ENCODE data around the gene MBP. TPM values are rescaled to one million over a fixed set of nuclear protein-coding genes. Genes with fewer than 3 reads are reported as not detected.
A peak's percentile ranks its signal among the peaks of the same experiment; 100 is the strongest.

The MBP gene
- total RNA-seq, 1 donor from 2014 or later: 14.5 TPM

DNA sequence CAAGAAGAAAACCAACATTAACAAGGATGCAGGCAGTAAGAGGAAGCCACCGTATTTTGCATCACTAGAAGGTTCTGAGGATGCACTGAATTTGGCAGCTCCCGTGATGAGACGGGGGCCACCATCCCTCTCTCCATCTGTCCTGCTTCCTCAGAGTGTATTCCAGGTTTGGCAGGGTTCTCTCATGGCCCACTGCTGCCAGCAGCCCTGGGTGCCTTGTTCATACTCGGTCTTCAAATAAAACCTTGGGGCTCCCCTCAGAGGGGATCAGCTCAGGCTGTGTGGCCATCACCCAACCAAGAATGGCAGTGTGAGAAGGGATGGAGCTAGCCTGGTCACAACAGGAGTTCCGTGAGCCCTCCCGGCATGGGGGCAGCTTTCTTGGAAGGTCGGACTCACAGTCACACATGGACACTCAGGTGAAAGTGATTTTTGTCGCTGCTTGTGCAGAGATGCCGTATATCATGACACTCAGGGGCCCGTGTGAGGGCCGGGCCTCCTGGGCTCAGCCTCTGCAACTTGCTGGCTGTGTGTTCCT lies 12.8 kb upstream of the MBP start:
- Mint-ChIP-seq H3K27me3 (peaks cover 3% of the 10 kb centered on the region), H3K4me3 (no peak overlapping the region), H3K4me1 (ENCODE audit: unreplicated experiment) (peaks cover 8% of the 10 kb centered on the region), H3K36me3 (no peaks in the 10 kb centered on the region), H3K27ac (no peak overlapping the region), H3K9me3 (peaks cover 5% of the 10 kb centered on the region)
- no peak for TF ChIP-seq CTCF (conservative IDR thresholded peaks at IDR 0.05)
- no peak for DNase-seq (ENCODE audit: extremely low spot score, unreplicated experiment)

GRCh38 chr18:77144451-77145118 lies 12.0 kb upstream of the MBP start:
- Mint-ChIP-seq H3K9me3 (peaks cover 5% of the 10 kb centered on the region), H3K27ac (no peak overlapping the region), H3K36me3 (no peaks in the 10 kb centered on the region), H3K4me3 (no peak overlapping the region), H3K27me3 (peaks cover 4% of the 10 kb centered on the region), H3K4me1 (ENCODE audit: unreplicated experiment) (peaks cover 14% of the 10 kb centered on the region)
- TF ChIP-seq CTCF (conservative IDR thresholded peaks at IDR 0.05): no peak
- no peak for DNase-seq (ENCODE audit: extremely low spot score, unreplicated experiment)

DNA sequence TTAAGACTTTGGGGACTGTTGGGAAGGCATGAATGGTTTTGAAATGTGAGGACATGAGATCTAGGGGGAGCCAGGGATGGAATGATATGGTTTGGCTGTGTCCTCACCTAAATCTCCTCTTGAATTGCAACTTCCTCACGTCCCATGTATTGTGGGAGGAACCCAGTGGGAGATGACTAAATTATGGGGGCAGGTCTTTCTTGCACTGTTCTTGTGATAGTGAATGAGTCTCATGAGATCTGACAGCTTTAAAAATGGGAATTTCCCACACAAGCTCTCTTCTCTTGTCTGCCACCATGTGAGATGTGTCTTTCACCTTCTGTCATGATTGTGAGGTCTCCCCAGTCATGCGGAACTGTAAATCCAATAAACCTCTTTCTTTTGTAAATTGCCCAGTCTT lies 11.5 kb upstream of the MBP start:
- Mint-ChIP-seq H3K36me3 (no peaks in the 10 kb centered on the region), H3K9me3 (peaks cover 5% of the 10 kb centered on the region), H3K4me3 (no peak overlapping the region), H3K27me3 (peaks cover 5% of the 10 kb centered on the region), H3K4me1 (ENCODE audit: unreplicated experiment) (peaks cover 14% of the 10 kb centered on the region), H3K27ac (no peak overlapping the region)
- TF ChIP-seq CTCF (conservative IDR thresholded peaks at IDR 0.05): no peak
- no peak for DNase-seq (ENCODE audit: extremely low spot score, unreplicated experiment)

DNA sequence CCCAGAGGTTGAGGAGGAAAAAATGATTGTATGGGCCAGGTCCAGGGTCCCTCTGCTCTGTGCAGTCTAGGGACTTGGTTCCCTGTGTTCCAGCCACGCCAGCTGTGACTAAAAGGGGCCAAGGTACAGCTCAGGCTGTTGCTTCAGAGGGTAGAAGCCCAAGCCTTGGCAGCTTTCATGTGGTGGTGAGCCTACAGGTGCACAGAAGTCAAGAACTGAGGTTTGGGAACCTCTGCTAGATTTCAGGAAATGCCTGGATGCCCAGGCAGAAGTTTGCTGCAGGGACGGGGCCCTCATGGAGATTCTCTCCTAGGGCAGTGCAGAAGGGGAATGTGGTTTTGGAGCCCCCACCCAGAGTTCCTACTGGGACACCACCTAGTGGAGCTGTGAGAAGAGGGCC lies 10.6 kb upstream of the MBP start:
- H3K27me3 Mint-ChIP-seq: peaks cover 5% of the 10 kb centered on the region
- H3K9me3 Mint-ChIP-seq: peaks cover 5% of the 10 kb centered on the region
- no peak overlapping the region for H3K4me3 Mint-ChIP-seq

GRCh38 chr18:77141401-77142118 lies 9.0 kb upstream of the MBP start:
- DNase-seq (ENCODE audit: extremely low spot score, unreplicated experiment): no peak
- H3K4me1 Mint-ChIP-seq (ENCODE audit: unreplicated experiment): peaks cover 14% of the 10 kb centered on the region
- no peak overlapping the region for H3K27ac Mint-ChIP-seq
- peaks cover 2% of the 10 kb centered on the region for H3K27me3 Mint-ChIP-seq
- peaks cover 5% of the 10 kb centered on the region for H3K9me3 Mint-ChIP-seq
- H3K36me3 Mint-ChIP-seq: no peaks in the 10 kb centered on the region
- TF ChIP-seq CTCF (conservative IDR thresholded peaks at IDR 0.05): peak; percentile 32
- H3K4me3 Mint-ChIP-seq: no peak overlapping the region

More for the DNA sequence above, 10.6 kb upstream of the MBP start:
- DNase-seq (ENCODE audit: extremely low spot score, unreplicated experiment): no peak
- Mint-ChIP-seq H3K36me3 (no peaks in the 10 kb centered on the region), H3K27ac (no peak overlapping the region), H3K4me1 (ENCODE audit: unreplicated experiment) (peaks cover 14% of the 10 kb centered on the region)
- no peak for TF ChIP-seq CTCF (conservative IDR thresholded peaks at IDR 0.05)
